Neural cell (in vitro differentiated cells): ENCODE data around the gene ADAD2. TPM values are rescaled to one million over a fixed set of nuclear protein-coding genes. Genes with fewer than 3 reads are reported as not detected.

Experiments
- H2AFZ ChIP-seq: fragments of 200-600, 300-800 bp; sonication (generic), shearing (Covaris generic); 2 replicates; pipeline ENCODE4 v1.6.0; 2014; ENCODE audit warnings: low read depth, mild to moderate bottlenecking, antibody characterized with exemption, low read length, moderate library complexity
- H3F3A ChIP-seq: fragments of 200-600 bp; shearing (Covaris generic); 2 replicates; pipeline ENCODE4 v1.6.1; 2016; ENCODE audit warnings: mild to moderate bottlenecking, moderate library complexity, mixed read lengths, antibody characterized with exemption, low read length; ENCODE audit not compliant: insufficient read depth, poor library complexity, severe bottlenecking
- H3K27ac ChIP-seq: fragments of 200-600, 300-800 bp; sonication (generic), shearing (Covaris generic); 2 replicates; pipeline ENCODE4 v1.5.1; 2014; ENCODE audit warnings: mild to moderate bottlenecking, low read length, moderate library complexity
- H3K27me3 ChIP-seq: fragments of 300-800, 200-600 bp; sonication (generic), shearing (Covaris generic); 2 replicates; pipeline ENCODE4 v1.6.0; 2014; ENCODE audit warnings: mild to moderate bottlenecking, low read depth, low read length, moderate library complexity; ENCODE audit not compliant: insufficient read depth
- H3K36me3 ChIP-seq: fragments of 300-800, 200-600 bp; sonication (generic), shearing (Covaris generic); 2 replicates; pipeline ENCODE4 v1.5.1; 2014; ENCODE audit warnings: mild to moderate bottlenecking, antibody characterized with exemption, low read length, moderate library complexity; ENCODE audit not compliant: insufficient read depth
- H3K4me2 ChIP-seq: fragments of 300-800, 200-600 bp; sonication (generic), shearing (Covaris generic); 2 replicates; pipeline ENCODE4 v1.6.0; 2014; ENCODE audit warnings: mild to moderate bottlenecking, low read length
- H3K4me3 ChIP-seq: fragments of 300-800, 200-600 bp; sonication (generic), shearing (Covaris generic); 2 replicates; pipeline ENCODE4 v1.5.1; 2014; ENCODE audit warnings: mild to moderate bottlenecking, low read length, moderate library complexity
- H3K79me2 ChIP-seq: fragments of 200-600 bp; shearing (Covaris generic); replicated peaks from 2 replicates; pipeline ENCODE4 v1.6.0; 2014; ENCODE audit warnings: mild to moderate bottlenecking, low read length, moderate library complexity; ENCODE audit not compliant: insufficient read depth
- H3K9ac ChIP-seq: fragments of 300-800, 200-600 bp; sonication (generic), shearing (Covaris generic); 2 replicates; pipeline ENCODE4 v1.6.1; 2016; ENCODE audit warnings: mild to moderate bottlenecking, low read length, mixed read lengths
- H3K9me2 ChIP-seq: fragments of 200-600 bp; shearing (Covaris generic); 2 replicates; pipeline ENCODE4 v1.6.1; 2016; ENCODE audit warnings: mild to moderate bottlenecking, low read length, mixed read lengths; ENCODE audit not compliant: insufficient read depth
- H3K9me3 ChIP-seq: fragments of 200-600, 300-800 bp; sonication (generic), shearing (Covaris generic); 2 replicates; pipeline ENCODE4 v1.6.1; 2016; ENCODE audit warnings: mild to moderate bottlenecking, mixed run types, low read length, moderate library complexity, mixed read lengths
- H4K20me1 ChIP-seq: fragments of 200-600 bp; shearing (Covaris generic); 2 replicates; pipeline ENCODE4 v1.6.1; 2016; ENCODE audit warnings: mild to moderate bottlenecking, mixed run types; ENCODE audit not compliant: insufficient read depth
- EP300 ChIP-seq: fragments of 450-650 bp; conservative IDR thresholded peaks from 2 replicates; pipeline ENCODE4 v1.6.1; 2014; ENCODE audit warnings: antibody characterized with exemption, mild to moderate bottlenecking, moderate library complexity; ENCODE audit not compliant: poor library complexity, severe bottlenecking
- EZH2 ChIP-seq: fragments of 200-600, 300-800 bp; shearing (Covaris generic), sonication (generic); IDR thresholded peaks from 2 replicates; pipeline ENCODE4 v1.6.1; 2014; ENCODE audit warnings: antibody characterized with exemption, low read length, borderline replicate concordance, mild to moderate bottlenecking; ENCODE audit not compliant: insufficient read depth, poor library complexity, severe bottlenecking
- MXI1 ChIP-seq: fragments of 450-650 bp; conservative IDR thresholded peaks from 2 replicates; pipeline ENCODE4 v1.6.1; 2014; ENCODE audit warnings: antibody characterized with exemption, mild to moderate bottlenecking; ENCODE audit not compliant: poor library complexity, severe bottlenecking
- POLR2AphosphoS5 ChIP-seq: IDR thresholded peaks from 2 replicates; pipeline ENCODE4 v1.6.1; 2012
- RAD21 ChIP-seq: fragments of 450-650 bp; conservative IDR thresholded peaks from 2 replicates; pipeline ENCODE4 v1.6.1; 2014; ENCODE audit warnings: antibody characterized with exemption, mild to moderate bottlenecking, moderate library complexity
- SMC3 ChIP-seq: fragments of 450-650 bp; conservative IDR thresholded peaks from 2 replicates; pipeline ENCODE4 v1.6.1; 2014; ENCODE audit warnings: antibody characterized with exemption, mild to moderate bottlenecking, moderate library complexity; ENCODE audit not compliant: poor library complexity
- TAF1 ChIP-seq: IDR thresholded peaks from 2 replicates; pipeline ENCODE4 v1.6.1; 2012; ENCODE audit warnings: low read depth
- polyA plus RNA-seq: library from polyadenylated mRNA; depleted of rRNA; stranded (reverse); fragments of >200 nt; gene quantifications from 2 replicates; pipeline ENCODE4 v1.2.3, GENCODE V29; 2014
- TF ChIP-seq, protein P1 (sequence below): fragments of 450-650 bp; IDR thresholded peaks from 2 replicates; pipeline ENCODE4 v1.5.1; 2014; ENCODE audit warnings: antibody characterized with exemption, mild to moderate bottlenecking, moderate library complexity; ENCODE audit not compliant: poor library complexity, severe bottlenecking
- TF ChIP-seq, protein P2 (sequence below): IDR thresholded peaks from 2 replicates; pipeline ENCODE4 v1.6.1; 2012; ENCODE audit warnings: borderline replicate concordance

The ADAD2 gene
- polyA plus RNA-seq, 1 donor from 2014 or later: not detected

DNA sequence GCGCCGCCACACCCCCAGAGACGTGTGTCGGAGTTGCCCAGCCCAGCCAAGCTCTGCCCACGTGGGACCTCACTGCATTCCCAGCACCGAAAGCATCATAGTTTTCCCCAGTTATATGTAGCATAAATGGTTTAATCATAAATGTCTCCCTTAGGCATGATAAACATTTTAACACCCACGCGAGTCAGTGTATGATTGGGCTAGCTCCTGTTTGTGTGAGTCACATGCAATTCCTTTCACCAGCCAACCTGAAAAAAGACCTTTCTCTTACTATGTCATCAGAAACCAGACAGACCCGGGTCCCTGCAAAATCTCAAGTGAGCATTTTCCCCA is 13.2 kb upstream of the ADAD2 start:
- H3F3A ChIP-seq: no peaks in the 10 kb centered on the region
- H2AFZ ChIP-seq: no peak overlapping the region
- TF ChIP-seq EP300: no peak
- no peak for TF ChIP-seq RAD21
- TF ChIP-seq, protein P1, sequence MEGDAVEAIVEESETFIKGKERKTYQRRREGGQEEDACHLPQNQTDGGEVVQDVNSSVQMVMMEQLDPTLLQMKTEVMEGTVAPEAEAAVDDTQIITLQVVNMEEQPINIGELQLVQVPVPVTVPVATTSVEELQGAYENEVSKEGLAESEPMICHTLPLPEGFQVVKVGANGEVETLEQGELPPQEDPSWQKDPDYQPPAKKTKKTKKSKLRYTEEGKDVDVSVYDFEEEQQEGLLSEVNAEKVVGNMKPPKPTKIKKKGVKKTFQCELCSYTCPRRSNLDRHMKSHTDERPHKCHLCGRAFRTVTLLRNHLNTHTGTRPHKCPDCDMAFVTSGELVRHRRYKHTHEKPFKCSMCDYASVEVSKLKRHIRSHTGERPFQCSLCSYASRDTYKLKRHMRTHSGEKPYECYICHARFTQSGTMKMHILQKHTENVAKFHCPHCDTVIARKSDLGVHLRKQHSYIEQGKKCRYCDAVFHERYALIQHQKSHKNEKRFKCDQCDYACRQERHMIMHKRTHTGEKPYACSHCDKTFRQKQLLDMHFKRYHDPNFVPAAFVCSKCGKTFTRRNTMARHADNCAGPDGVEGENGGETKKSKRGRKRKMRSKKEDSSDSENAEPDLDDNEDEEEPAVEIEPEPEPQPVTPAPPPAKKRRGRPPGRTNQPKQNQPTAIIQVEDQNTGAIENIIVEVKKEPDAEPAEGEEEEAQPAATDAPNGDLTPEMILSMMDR: no peak
- TF ChIP-seq MXI1: no peak
- no peak for TF ChIP-seq TAF1
- TF ChIP-seq, protein P2, sequence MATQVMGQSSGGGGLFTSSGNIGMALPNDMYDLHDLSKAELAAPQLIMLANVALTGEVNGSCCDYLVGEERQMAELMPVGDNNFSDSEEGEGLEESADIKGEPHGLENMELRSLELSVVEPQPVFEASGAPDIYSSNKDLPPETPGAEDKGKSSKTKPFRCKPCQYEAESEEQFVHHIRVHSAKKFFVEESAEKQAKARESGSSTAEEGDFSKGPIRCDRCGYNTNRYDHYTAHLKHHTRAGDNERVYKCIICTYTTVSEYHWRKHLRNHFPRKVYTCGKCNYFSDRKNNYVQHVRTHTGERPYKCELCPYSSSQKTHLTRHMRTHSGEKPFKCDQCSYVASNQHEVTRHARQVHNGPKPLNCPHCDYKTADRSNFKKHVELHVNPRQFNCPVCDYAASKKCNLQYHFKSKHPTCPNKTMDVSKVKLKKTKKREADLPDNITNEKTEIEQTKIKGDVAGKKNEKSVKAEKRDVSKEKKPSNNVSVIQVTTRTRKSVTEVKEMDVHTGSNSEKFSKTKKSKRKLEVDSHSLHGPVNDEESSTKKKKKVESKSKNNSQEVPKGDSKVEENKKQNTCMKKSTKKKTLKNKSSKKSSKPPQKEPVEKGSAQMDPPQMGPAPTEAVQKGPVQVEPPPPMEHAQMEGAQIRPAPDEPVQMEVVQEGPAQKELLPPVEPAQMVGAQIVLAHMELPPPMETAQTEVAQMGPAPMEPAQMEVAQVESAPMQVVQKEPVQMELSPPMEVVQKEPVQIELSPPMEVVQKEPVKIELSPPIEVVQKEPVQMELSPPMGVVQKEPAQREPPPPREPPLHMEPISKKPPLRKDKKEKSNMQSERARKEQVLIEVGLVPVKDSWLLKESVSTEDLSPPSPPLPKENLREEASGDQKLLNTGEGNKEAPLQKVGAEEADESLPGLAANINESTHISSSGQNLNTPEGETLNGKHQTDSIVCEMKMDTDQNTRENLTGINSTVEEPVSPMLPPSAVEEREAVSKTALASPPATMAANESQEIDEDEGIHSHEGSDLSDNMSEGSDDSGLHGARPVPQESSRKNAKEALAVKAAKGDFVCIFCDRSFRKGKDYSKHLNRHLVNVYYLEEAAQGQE: no peak
- TF ChIP-seq EZH2: no peak
- TF ChIP-seq POLR2AphosphoS5: no peak
- TF ChIP-seq SMC3: no peak
- H3K36me3 ChIP-seq: no peaks in the 10 kb centered on the region
- no peaks in the 10 kb centered on the region for H3K27me3 ChIP-seq
- H3K27ac ChIP-seq: no peak overlapping the region
- H3K79me2 ChIP-seq: no peaks in the 10 kb centered on the region
- H3K4me2 ChIP-seq: no peak overlapping the region
- no peak overlapping the region for H3K4me3 ChIP-seq
- no peaks in the 10 kb centered on the region for H3K9me3 ChIP-seq
- no peak overlapping the region for H3K9ac ChIP-seq
- no peaks in the 10 kb centered on the region for H3K9me2 ChIP-seq
- H4K20me1 ChIP-seq: no peaks in the 10 kb centered on the region

DNA sequence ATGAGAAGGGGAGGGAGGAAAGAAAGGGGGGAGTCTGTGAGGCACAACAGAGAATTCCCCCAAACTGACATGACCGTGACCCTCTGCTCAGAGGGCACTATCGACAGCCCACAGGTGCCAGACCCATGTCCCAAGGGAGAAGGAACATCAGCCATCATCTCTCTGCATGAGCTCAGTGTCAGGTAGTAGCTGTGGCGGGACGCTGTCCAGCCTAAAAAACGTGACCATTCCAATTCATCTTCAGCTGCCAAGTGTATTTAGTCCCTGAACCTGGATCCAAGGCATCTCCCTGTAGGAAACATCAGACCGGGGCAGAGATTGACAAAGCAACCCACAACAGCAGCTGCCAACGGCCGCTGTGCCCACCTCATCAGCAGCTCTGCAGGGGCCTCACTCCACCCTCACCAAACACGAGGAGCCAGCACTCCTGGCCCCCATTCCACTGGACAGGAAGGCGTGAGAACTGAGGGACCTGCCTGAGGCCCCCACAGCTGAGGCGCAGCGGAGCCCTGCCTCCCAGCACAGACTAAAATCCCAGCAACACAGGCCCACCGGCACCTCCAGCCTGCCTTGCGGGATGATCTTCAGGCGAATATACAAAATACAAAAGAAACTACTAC is 12.7 kb upstream of the ADAD2 start:
- Histone ChIP-seq H4K20me1 (no peaks in the 10 kb centered on the region), H3K27me3 (no peaks in the 10 kb centered on the region), H3K36me3 (no peaks in the 10 kb centered on the region), H3K9me3 (no peaks in the 10 kb centered on the region), H3K4me3 (no peak overlapping the region), H3K9ac (no peak overlapping the region), H2AFZ (no peak overlapping the region), H3K9me2 (no peaks in the 10 kb centered on the region), H3K79me2 (no peaks in the 10 kb centered on the region), H3F3A (no peaks in the 10 kb centered on the region), H3K27ac (no peak overlapping the region), H3K4me2 (no peak overlapping the region)
- no peak for TF ChIP-seq EP300
